NCI-H187 (cell line): ENCODE measurements around the gene EFHD1.
"Not testable (repeated sequence)": the region's sequence is repeated elsewhere in the genome, so short reads cannot be mapped to it uniquely, and the experiment has no call there.

Source experiments
- DNase-seq, 2 experiments: peaks; one replicate each; lab custom pipeline; 2025; lab: John Stamatoyannopoulos, UW

The EFHD1 gene

GRCh38 chr2:232621186-232621585 is 12.2 kb upstream of the EFHD1 start:
- DNase-seq = no peak

- DNase-seq = no peak
These were observed 10.8 kb upstream of the EFHD1 start for GRCh38 chr2:232622563-232622962.

DNA sequence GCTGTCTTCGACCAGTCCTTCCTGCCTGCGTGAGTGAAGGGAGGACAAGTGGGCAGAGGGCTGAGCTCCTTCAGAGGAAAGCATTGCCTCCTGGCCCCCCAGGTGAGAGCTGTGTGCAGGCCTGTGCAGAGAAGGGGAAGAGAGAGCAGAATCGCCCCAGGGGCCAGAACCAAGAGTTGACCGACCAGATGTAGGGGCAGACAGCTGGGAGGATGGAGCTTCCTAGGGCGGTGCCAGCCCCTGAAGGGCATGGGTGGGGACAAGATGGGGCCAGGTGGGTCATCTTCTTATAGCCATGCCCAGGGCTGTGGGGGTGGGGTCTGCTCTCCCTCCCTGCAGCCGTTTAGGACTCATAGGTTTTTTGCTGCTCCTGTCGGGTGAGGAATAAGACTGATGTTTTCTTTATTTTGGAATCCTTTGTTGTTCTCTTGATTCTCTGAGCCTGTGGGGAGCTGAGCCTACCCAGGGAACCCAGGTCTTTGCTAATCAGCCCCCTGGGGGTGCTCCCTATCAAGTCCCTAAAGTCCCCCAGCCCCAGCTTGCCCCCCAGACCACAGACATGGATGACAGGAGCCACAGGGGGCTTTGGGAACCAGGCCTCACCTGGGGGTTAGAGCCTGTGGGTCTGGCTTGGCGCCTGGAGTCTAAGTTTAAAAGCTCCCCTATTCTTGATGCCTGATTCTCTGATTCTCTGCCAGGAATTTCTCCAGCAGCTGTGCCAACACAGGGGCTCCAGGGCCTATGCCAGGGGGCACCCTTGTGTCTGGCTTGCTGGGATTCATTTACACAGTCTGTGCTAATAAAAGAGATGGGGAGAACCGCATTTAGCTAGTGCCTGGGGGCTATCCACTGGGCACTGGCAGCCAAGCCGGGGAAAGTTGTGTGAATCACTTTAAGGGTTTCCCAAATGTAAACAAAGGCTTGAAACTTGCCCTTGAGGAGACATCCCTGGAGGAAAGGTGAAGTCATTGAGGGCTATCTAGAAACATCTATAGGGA is 9.3 kb upstream of the EFHD1 start:
- DNase-seq = no peak

DNA sequence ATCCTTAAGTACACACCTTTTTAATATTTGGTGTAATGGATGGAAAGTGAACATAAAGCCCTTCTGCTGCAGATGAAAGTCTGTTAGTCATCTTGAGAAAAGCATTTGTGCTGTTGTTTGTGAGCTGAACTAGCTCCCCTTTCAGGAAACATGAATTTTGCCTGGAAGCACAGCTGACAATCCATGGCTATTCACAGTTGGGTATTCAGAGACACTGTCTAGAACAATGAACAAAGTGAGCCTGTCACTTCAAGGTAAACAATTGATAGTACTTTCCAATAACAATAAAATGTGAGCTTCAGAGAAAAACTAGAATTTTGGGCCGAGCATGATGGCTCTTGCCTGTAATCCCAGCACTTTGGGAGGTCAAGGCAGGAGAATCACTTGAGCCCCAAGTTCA is 6.8 kb upstream of the EFHD1 start:
- no peak for DNase-seq

DNA sequence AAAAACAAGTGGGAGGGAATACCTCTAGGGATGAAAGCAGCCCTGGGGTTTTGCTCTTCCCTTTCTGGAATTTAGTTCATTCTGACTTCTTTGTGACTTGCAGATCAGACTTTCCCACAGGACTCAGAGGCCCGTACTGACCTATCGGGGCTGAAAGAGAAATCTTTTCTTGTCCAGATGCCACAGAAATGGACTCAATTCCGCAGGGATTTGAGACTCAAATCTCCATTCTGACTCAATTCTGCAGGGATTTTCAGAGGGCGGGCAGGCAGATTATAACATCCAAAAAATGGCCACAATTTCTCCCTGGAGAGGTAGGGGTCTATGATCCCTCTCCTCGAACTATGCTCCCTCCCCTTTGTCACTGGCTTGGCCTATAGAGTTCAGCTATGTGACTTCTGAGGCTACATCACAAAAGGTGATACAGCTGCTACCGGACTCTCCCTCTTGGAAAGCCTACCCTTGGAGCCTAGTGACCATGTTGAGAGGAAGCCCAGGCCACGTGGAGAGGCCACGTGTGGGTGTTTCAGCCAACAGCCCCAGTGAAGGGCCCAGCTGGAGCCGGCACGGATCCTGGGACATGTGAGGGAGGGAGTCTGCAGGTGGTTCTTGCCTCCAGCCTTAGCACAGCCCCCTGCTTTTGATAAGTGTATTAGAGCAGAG is 4.8 kb upstream of the EFHD1 start:
- DNase-seq = no peak

DNA sequence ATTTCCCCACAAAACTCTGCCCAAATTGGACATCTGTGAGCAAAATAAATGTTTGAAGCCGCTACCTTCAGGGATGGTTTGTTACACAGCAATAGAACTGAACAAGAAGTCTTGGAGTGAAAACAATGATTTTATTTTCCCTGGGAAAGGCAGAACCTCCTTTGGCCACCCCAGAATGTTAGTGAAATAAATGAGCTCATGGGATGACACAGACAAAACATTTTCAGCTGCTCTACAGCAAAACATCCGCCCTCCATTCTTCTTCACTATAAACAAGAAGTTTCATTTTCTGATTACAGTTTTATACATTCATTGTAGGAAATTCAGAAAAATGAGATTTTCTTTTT is 4.3 kb upstream of the EFHD1 start:
- DNase-seq = no peak

DNA sequence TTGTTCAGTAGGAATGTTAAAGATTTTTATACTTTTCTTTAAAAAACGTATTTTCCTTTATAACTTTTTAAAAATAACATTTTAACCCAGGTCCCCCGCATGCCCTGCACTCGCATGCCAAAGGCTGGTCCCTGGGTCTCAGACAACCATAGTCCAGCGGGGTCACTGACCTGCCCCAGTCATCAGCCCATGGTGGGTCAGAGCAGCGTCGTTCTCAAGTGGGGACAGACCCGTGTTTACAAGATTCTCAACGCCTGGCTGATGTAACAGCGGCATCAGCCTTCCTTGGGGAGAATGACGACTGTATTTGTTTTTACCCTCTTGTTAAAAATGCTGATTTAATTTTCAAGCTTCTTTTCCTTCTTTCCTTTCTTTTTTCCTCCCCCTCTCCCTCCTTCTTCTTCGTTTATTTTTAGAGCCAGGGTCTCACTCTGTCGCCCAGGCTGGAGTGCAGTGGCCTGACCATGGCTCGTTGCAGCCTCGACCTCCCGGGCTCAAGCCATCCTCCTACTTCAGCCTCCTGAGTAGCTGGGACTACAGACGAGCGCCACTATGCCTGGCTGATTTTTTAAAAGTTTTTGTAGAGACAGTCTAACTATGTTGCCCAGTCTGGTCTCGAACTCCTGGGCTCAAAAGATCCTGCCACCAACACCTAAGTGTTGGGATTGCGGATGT is 1.0 kb upstream of the EFHD1 start:
- DNase-seq = no peak

DNA sequence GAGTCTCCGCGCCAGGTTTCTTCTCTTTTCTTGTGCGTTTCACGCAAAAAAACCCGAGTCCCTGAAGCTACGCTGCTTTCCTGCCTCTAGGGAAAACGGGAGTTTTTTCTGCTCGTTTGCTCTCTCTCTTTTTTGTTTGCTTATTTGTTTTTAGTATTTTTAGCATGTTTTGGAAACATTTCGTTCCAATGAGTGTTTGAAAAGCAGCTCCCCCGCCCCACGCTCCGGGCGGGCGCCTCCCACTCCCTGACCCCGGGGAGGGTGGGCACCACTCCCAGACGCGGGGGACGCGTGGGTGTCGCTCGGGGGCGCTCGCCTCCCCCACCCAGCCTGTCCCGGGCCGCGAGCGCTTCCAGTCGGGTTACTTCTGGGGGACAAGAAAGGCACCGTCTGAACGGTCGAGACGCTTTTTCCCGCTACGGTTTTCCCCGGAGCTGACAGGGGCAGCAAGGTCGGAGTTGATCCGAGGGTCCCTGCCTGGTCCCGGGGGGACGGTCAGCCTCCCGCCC is 446 bp upstream of the EFHD1 start:
- no peak for DNase-seq

GRCh38 chr2:232634206-232635150 is 1.1 kb downstream of the EFHD1 start:
- no peak for DNase-seq

- DNase-seq = not testable (repeated sequence)
These were observed 2.0 kb downstream of the EFHD1 start for GRCh38 chr2:232635376-232635775.

DNA sequence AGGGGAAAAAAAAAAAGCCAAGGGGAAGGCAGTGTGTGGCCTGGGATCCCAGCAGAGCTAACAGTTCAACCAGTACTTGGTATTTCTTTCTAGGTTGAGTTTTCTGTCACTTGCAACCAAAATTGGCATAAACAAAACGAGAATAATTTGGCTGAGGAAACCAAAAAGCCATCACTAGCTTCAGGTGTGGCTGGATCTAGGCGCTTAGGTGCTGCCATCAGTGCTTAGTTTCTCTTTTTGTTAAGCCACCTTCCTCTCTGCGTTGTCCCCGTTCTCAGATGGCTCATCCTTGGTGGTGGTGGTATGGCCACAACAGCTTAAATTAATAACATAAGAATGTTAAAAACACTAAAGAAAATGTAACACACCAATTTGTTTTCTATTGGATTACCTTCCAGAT is 2.4 kb downstream of the EFHD1 start:
- DNase-seq = no peak

- no peak for DNase-seq
These were observed 3.5 kb downstream of the EFHD1 start for GRCh38 chr2:232636788-232637420.

- DNase-seq = no peak
These were observed 4.6 kb downstream of the EFHD1 start for GRCh38 chr2:232637866-232638583.

DNA sequence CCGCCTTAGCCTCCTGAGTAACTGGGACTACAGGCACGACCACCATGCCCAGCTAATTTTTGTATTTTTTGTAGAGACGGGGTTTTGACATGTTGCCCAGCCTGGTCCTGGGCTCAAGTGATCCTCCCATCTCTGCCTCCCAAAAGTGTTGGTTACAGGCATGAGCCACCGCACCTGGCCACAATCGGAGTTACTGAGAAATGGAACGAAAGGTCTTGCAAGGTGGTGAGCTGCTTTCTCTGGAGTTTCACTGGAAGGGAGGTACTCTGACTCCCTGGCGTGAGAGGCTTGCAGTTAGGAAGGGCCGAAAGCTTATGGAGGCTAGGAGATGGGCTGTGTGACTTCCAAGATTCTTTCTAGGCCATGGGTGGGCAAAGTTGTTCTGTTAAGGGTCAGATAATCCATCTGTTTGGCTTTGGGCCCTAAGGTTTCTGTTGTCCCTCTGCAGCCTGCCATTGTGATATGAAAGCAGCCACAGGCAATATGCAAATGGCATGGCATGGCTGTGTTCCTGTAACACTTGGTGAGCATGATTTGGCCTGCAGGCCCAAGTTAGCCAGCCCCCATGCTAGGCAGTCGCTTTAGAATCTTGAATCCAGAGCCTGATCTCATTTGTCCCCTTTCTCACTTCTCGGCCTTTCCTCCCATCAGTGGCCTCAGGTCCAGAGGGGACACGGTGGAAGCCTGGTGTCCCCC is 7.9 kb downstream of the EFHD1 start:
- DNase-seq = no peak

DNA sequence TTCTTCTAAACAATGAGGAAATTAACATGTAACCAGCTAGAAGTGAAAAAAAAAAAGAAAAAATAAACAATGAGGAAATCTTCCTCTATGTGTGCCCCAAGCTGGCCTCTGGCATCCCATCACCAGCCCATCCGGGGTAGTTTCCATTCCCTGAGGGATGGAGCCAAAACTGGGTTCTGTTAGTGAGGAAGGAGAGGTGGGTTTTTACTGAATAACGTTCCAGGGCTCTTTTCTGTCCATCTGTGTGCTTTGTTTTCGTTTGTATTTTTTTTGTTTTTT is 9.7 kb downstream of the EFHD1 start:
- no peak for DNase-seq

- DNase-seq = no peak
These were observed 10.5 kb downstream of the EFHD1 start for GRCh38 chr2:232643813-232644347.

DNA sequence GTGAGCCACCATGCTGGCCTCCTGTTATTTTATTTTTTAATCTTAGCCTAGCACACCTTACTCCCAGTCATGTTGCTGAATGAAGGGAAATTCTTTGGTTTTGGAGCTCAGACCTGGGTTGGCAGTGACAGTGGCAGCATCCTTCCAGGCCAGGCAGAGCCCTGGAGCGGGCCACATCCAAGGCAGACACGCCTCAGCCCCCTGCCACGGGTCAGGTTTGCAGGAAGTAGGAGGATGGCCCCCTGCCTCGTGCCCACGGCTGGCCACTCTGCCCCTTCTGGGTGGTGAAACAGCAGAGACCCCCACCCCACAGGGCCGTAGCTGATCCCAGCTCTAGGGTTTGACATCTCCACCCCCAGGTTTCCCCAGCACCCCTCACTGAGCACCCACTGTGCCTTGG is 11.7 kb downstream of the EFHD1 start:
- no peak for DNase-seq

GRCh38 chr2:232646726-232647125 is 13.3 kb downstream of the EFHD1 start:
- no peak for DNase-seq

- DNase-seq = no peak
These were observed 13.9 kb downstream of the EFHD1 start for GRCh38 chr2:232647261-232647660.

- DNase-seq = no peak
These were observed 15.6 kb downstream of the EFHD1 start for GRCh38 chr2:232649033-232649432.
